Endothelial cell of umbilical vein (primary cell): ENCODE data around the gene SWI5. TPM values are rescaled to one million over a fixed set of nuclear protein-coding genes. Genes with fewer than 3 reads are reported as not detected.

Source experiments
- BruUV-seq: library from RNA; stranded (reverse); fragments of 400-500 nt; replicated peaks from 2 replicates; lab custom pipeline; 2021; lab: Mats Ljungman, UMichigan
- CTCF ChIA-PET: fragments of 300-600, 350-600 bp; sonication (Branson Sonifier 250); formaldehyde crosslinking; loops from one replicate; lab custom pipeline; 2021; ENCODE audit warnings: antibody characterized with exemption, inconsistent platforms; lab: Charles Lee
- POLR2A ChIA-PET: fragments of 300-600, 350-600 bp; sonication (Branson Sonifier 250); formaldehyde crosslinking; loops from one replicate; lab custom pipeline; 2021; ENCODE audit warnings: antibody characterized with exemption, inconsistent platforms; lab: Charles Lee
- DNase-seq: peaks from one replicate; pipeline ENCODE4 v3.0.0-alpha.2; 2011; ENCODE audit warnings: low read depth, low spot score
- FAIRE-seq: peaks from 2 replicates; lab custom pipeline; 2011; peaks lifted over from hg19 to GRCh38; lab: Jason Lieb, UNC
- H2AFZ ChIP-seq: 2 replicates; pipeline ENCODE4 v1.6.0; 2012; ENCODE audit warnings: low read depth, low read length, control low read depth, inconsistent platforms
- H3K27ac ChIP-seq: 2 replicates; pipeline ENCODE4 v1.5.1; 2011; ENCODE audit warnings: low read depth, mild to moderate bottlenecking, control low read depth, low read length, moderate library complexity; ENCODE audit not compliant: insufficient read depth
- H3K27me3 ChIP-seq, 2 experiments: 2 replicates each; pipeline versions ENCODE4 v1.6.0 to v1.6.1; 2011; ENCODE audit warnings: low read length in 2 of 2, mixed read lengths in 1 of 2; ENCODE audit not compliant: control insufficient read depth in 2 of 2, insufficient read depth in 2 of 2
- H3K36me3 ChIP-seq, 2 experiments: 2 replicates in 1 of 2; 3 replicates in 1 of 2; pipeline ENCODE4 v1.5.1; 2011; ENCODE audit warnings: low read length in 2 of 2, mild to moderate bottlenecking in 1 of 2, moderate library complexity in 1 of 2; ENCODE audit not compliant: control insufficient read depth in 2 of 2, insufficient read depth in 2 of 2; ENCODE audit errors: extremely low read depth in 1 of 2
- H3K4me1 ChIP-seq: 3 replicates; pipeline ENCODE4 v1.5.1; 2011; ENCODE audit warnings: mild to moderate bottlenecking, low read length; ENCODE audit not compliant: control insufficient read depth, insufficient read depth; ENCODE audit errors: extremely low read depth
- H3K4me2 ChIP-seq: 2 replicates; pipeline ENCODE4 v1.6.1; 2011; ENCODE audit warnings: low read length, control low read depth, mixed read lengths; ENCODE audit not compliant: insufficient read depth
- H3K4me3 ChIP-seq, 3 experiments: fragments of 200-600 bp in 1 of 3; sonication (generic), shearing (Covaris generic) in 1 of 3; replicated peaks in 1 of 3; 2 replicates each; pipeline ENCODE4 v1.5.1; 2011 to 2016; ENCODE audit warnings: control low read depth in 3 of 3, low read length in 3 of 3, mild to moderate bottlenecking in 2 of 3, inconsistent platforms in 1 of 3, low read depth in 1 of 3, moderate library complexity in 1 of 3; ENCODE audit not compliant: insufficient read depth in 1 of 3
- H3K79me2 ChIP-seq: 2 replicates; pipeline ENCODE4 v1.6.0; 2012; ENCODE audit warnings: low read length, inconsistent platforms; ENCODE audit not compliant: control insufficient read depth, insufficient read depth
- H3K9ac ChIP-seq: replicated peaks from 2 replicates; pipeline ENCODE3; 2011; ENCODE audit warnings: low read length, control low read depth; ENCODE audit not compliant: insufficient read depth; ENCODE audit errors: extremely low read depth
- H3K9me1 ChIP-seq: replicated peaks from 3 replicates; pipeline ENCODE4 v1.6.0; 2011; ENCODE audit warnings: mild to moderate bottlenecking, low read length; ENCODE audit not compliant: control insufficient read depth, insufficient read depth; ENCODE audit errors: extremely low read depth
- H3K9me3 ChIP-seq: replicated peaks from 2 replicates; pipeline ENCODE4 v1.5.1; 2012; ENCODE audit warnings: low read length, inconsistent platforms; ENCODE audit not compliant: control insufficient read depth, insufficient read depth
- H4K20me1 ChIP-seq: replicated peaks from 2 replicates; pipeline ENCODE3; 2011; ENCODE audit warnings: mild to moderate bottlenecking, low read length; ENCODE audit not compliant: control insufficient read depth, insufficient read depth; ENCODE audit errors: extremely low read depth
- EZH2 ChIP-seq: IDR thresholded peaks from 2 replicates; pipeline ENCODE4 v1.6.1; 2012; ENCODE audit warnings: borderline replicate concordance, low read depth, mild to moderate bottlenecking, moderate library complexity, low read length, inconsistent platforms; ENCODE audit not compliant: severe bottlenecking
- GATA2 ChIP-seq: IDR thresholded peaks from 2 replicates; pipeline ENCODE4 v1.7.0; 2011; ENCODE audit warnings: low read depth, mild to moderate bottlenecking, moderate library complexity, mixed read lengths, low read length; ENCODE audit not compliant: insufficient read length, insufficient read depth
- POLR2A ChIP-seq: IDR thresholded peaks from 2 replicates; pipeline ENCODE4 v1.6.1; 2012; ENCODE audit warnings: low read depth, mild to moderate bottlenecking, control low read depth, low read length
- dilution Hi-C: fragments of 300-500 bp; cut with MboI; formaldehyde crosslinking; loops from one replicate; pipeline ENCODE4 v1.15.0; 2019; ENCODE audit warnings: low sequenced_read_pairs; ENCODE audit not compliant: extremely low pct_ligation_motif_present
- intact Hi-C: fragments of 100-400 bp; cut with micrococcal nuclease; formaldehyde crosslinking; loops from one replicate; pipeline ENCODE4 v1.10.0; 2022
- polyA plus RNA-seq, 4 experiments: library from polyadenylated mRNA; depleted of rRNA in 3 of 4; stranded (reverse) in 3 of 4; unstranded in 1 of 4; fragments of >200 nt; gene quantifications; 2 replicates each; pipeline versions ENCODE4 v1.2.1 to v1.2.3, GENCODE V29; 2011 to 2012; ENCODE audit warnings: missing spikeins in 1 of 4
- total RNA-seq: library from RNA; stranded (reverse); gene quantifications from 2 replicates; pipeline ENCODE4 v1.2.3, GENCODE V29; 2021
- TF ChIP-seq, protein P1 (sequence below), 2 donors: IDR thresholded peaks; 1 replicate in 1 of 2; 2 replicates in 1 of 2; pipeline ENCODE4 v1.5.1; 2011; ENCODE audit warnings: low read length in 2 of 2, mild to moderate bottlenecking in 2 of 2, moderate library complexity in 2 of 2, control low read depth in 1 of 2, inconsistent platforms in 1 of 2, low read depth in 1 of 2; ENCODE audit not compliant: insufficient read depth in 1 of 2; ENCODE audit errors: extremely low read depth in 1 of 2

SWI5 gene
- total and polyA plus RNA-seq, 2 donors (not counting 3 experiments of a cell fraction or from before 2014, with no cell fraction given) = 21.2 to 58.0 TPM

DNA sequence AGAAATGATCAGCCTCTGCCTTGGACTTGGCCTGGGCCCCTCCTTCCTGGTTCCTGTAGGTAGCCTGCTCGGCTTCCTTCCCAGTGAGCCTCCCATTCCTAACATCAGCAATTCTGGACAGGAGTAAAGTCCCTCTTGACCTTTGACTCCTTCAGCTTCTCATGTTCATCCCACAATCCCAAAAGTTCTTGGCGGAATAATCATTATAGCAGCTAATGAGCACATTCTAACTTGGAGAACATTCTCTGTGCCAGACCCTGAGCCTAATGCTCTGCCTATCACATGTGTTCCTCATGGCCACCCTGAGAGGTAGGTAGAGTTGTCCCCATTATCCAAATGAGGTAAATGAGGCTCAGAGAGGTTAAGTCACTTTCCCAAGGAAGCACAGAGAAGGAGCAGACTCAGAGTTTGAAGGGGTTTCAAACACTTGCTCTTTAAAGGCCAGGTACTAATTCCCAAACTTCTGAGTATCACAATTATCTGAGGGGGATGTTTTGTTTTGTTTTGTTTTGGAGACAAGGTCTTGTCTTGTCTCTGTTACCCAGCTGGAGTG, 21.2 kb downstream of the SWI5 start:
- Histone ChIP-seq H3K27ac (no peak overlapping the region), H3K4me1 (peaks cover 6% of the 10 kb centered on the region), H3K4me3 (no peak overlapping the region), H3K9me1 (no peaks in the 10 kb centered on the region), H3K9ac (no peak overlapping the region), H3K27me3 (no peaks in the 10 kb centered on the region), H3K9me3 (no peaks in the 10 kb centered on the region), H2AFZ (no peak overlapping the region), H4K20me1 (no peaks in the 10 kb centered on the region), H3K79me2 (no peaks in the 10 kb centered on the region), H3K36me3 (no peaks in the 10 kb centered on the region), H3K4me2 (no peak overlapping the region)
- DNase-seq = no peak
- no TSS peak for BruUV-seq
- dilution Hi-C loops = no loop called here
- no peak for FAIRE-seq
- CTCF ChIA-PET = interaction anchor here (1.0 to 4.4 kb wide), 3 partner anchors 10 to 123 kb away, joined by 3 to 48 read pairs (median 23); partner anchors contain the start of gene CERCAM
- intact Hi-C loops = loop anchor here (10.0 kb wide), 1 partner anchor 258 kb away; the partner anchor contains the start of gene SPTAN1
- POLR2A ChIA-PET = no interaction called here
- TF ChIP-seq, protein P1, sequence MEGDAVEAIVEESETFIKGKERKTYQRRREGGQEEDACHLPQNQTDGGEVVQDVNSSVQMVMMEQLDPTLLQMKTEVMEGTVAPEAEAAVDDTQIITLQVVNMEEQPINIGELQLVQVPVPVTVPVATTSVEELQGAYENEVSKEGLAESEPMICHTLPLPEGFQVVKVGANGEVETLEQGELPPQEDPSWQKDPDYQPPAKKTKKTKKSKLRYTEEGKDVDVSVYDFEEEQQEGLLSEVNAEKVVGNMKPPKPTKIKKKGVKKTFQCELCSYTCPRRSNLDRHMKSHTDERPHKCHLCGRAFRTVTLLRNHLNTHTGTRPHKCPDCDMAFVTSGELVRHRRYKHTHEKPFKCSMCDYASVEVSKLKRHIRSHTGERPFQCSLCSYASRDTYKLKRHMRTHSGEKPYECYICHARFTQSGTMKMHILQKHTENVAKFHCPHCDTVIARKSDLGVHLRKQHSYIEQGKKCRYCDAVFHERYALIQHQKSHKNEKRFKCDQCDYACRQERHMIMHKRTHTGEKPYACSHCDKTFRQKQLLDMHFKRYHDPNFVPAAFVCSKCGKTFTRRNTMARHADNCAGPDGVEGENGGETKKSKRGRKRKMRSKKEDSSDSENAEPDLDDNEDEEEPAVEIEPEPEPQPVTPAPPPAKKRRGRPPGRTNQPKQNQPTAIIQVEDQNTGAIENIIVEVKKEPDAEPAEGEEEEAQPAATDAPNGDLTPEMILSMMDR (IDR thresholded peaks at IDR 0.05; ENCODE audit: extremely low read depth in 1 of 2, insufficient read depth in 1 of 2, low read depth in 1 of 2, low read length in 2 of 2) = no peak
- TF ChIP-seq GATA2 = no peak
- no peak for TF ChIP-seq POLR2A
- no peak for TF ChIP-seq EZH2
